GM23338 (cell line): ENCODE results near the gene TBC1D19. TPM values are rescaled to one million over a fixed set of nuclear protein-coding genes. Genes with fewer than 3 reads are reported as not detected.

Source experiments
- ATAC-seq: fragments of 200-7000 bp; cut with Tn5 transposase; 3 replicates; pipeline ENCODE4 v1.9.1; 2020
- DNase-seq: peaks from one replicate; pipeline ENCODE4 v3.0.0-alpha.2; 2015; ENCODE audit warnings: low spot score
- H2AFZ ChIP-seq: fragments of 200-600 bp; sonication (generic); 2 replicates; pipeline ENCODE4 v1.8.0; 2016; ENCODE audit warnings: antibody characterized with exemption, mild to moderate bottlenecking, moderate library complexity
- H3F3A ChIP-seq: fragments of 200-600 bp; sonication (generic); replicated peaks from 2 replicates; pipeline ENCODE4 v1.8.0; 2017; ENCODE audit warnings: antibody characterized with exemption, mixed run types, low read depth
- H3K27ac ChIP-seq: fragments of 200-600 bp; sonication (generic); 2 replicates; pipeline ENCODE4 v1.6.1; 2016; ENCODE audit warnings: low read depth
- H3K27me3 ChIP-seq: fragments of 200-600 bp; sonication (generic); 2 replicates; pipeline ENCODE4 v1.8.0; 2016; ENCODE audit warnings: mild to moderate bottlenecking, mixed run types, moderate library complexity; ENCODE audit not compliant: insufficient read depth
- H3K36me3 ChIP-seq: fragments of 200-600 bp; sonication (generic); 2 replicates; pipeline ENCODE4 v1.8.0; 2016; ENCODE audit warnings: mild to moderate bottlenecking; ENCODE audit not compliant: insufficient read depth
- H3K4me1 ChIP-seq: fragments of 200-600 bp; sonication (generic); 2 replicates; pipeline ENCODE4 v1.8.0; 2016; ENCODE audit warnings: mild to moderate bottlenecking, moderate library complexity; ENCODE audit not compliant: insufficient read depth
- H3K4me2 ChIP-seq: fragments of 200-600 bp; sonication (generic); 2 replicates; pipeline ENCODE4 v1.7.1; 2017; ENCODE audit warnings: mixed run types
- H3K4me3 ChIP-seq: fragments of 200-600 bp; sonication (generic); 2 replicates; pipeline ENCODE4 v1.6.1; 2016; ENCODE audit warnings: mixed run types
- H3K79me2 ChIP-seq: fragments of 200-600 bp; sonication (generic); replicated peaks from 2 replicates; pipeline ENCODE4 v1.8.0; 2017; ENCODE audit warnings: mild to moderate bottlenecking; ENCODE audit not compliant: insufficient read depth
- H3K9me2 ChIP-seq: fragments of 200-600 bp; sonication (generic); 2 replicates; pipeline ENCODE4 v1.8.0; 2017; ENCODE audit not compliant: insufficient read depth
- H4K20me1 ChIP-seq: fragments of 200-600 bp; sonication (generic); replicated peaks from 2 replicates; pipeline ENCODE4 v1.8.0; 2017; ENCODE audit warnings: mild to moderate bottlenecking; ENCODE audit not compliant: insufficient read depth
- H3K27ac Mint-ChIP-seq: 2 replicates; pipeline ENCODE4 v1.8.0; 2020; ENCODE audit warnings: inconsistent platforms, mild to moderate bottlenecking, moderate library complexity, mixed read lengths
- H3K27me3 Mint-ChIP-seq: 3 replicates; pipeline ENCODE4 v1.8.0; 2022; ENCODE audit warnings: low read depth, mild to moderate bottlenecking, moderate library complexity, mixed read lengths, inconsistent platforms; ENCODE audit not compliant: insufficient read depth, poor library complexity
- H3K36me3 Mint-ChIP-seq: 3 replicates; pipeline ENCODE4 v1.8.0; 2021; ENCODE audit warnings: low read depth, mild to moderate bottlenecking, inconsistent platforms, moderate library complexity, mixed read lengths
- H3K4me1 Mint-ChIP-seq: 3 replicates; pipeline ENCODE4 v1.8.0; 2020; ENCODE audit warnings: mild to moderate bottlenecking, inconsistent platforms, mixed read lengths
- H3K4me3 Mint-ChIP-seq: 3 replicates; pipeline ENCODE4 v1.8.0; 2021; ENCODE audit warnings: moderate library complexity, mild to moderate bottlenecking, inconsistent platforms, mixed read lengths
- H3K9me3 Mint-ChIP-seq: 3 replicates; pipeline ENCODE4 v1.8.0; 2020; ENCODE audit warnings: moderate library complexity, mild to moderate bottlenecking, inconsistent platforms, mixed read lengths
- CREB1 ChIP-seq: fragments of 250-450 bp; sonication (Bioruptor Pico); IDR thresholded peaks from 2 replicates; pipeline ENCODE4 v1.5.0; 2020; ENCODE audit warnings: low read depth, mild to moderate bottlenecking, moderate library complexity
- EZH2 ChIP-seq: fragments of 200-600 bp; sonication (generic); IDR thresholded peaks from one replicate; pipeline ENCODE4 v1.8.0; 2017; ENCODE audit warnings: antibody characterized with exemption, mild to moderate bottlenecking, low read depth; ENCODE audit not compliant: unreplicated experiment
- EZH2phosphoT487 ChIP-seq: fragments of 200-600 bp; sonication (generic); IDR thresholded peaks from one replicate; pipeline ENCODE4 v1.8.1; 2018; ENCODE audit warnings: antibody characterized with exemption; ENCODE audit not compliant: unreplicated experiment
- JUNB ChIP-seq: IDR thresholded peaks from one replicate; pipeline ENCODE4 v1.6.1; 2016; ENCODE audit warnings: antibody characterized with exemption; ENCODE audit not compliant: unreplicated experiment
- REST ChIP-seq: IDR thresholded peaks from one replicate; pipeline ENCODE4 v1.6.1; 2018; ENCODE audit warnings: antibody characterized with exemption; ENCODE audit not compliant: unreplicated experiment
- STAT1 ChIP-seq: IDR thresholded peaks from one replicate; pipeline ENCODE4 v1.6.1; 2016; ENCODE audit warnings: antibody characterized with exemption; ENCODE audit not compliant: unreplicated experiment
- ZNF114 ChIP-seq: fragments of 250-450 bp; sonication (Bioruptor Pico); IDR thresholded peaks from 2 replicates; pipeline ENCODE4 v1.5.0; 2020; ENCODE audit warnings: mild to moderate bottlenecking, moderate library complexity
- ZNF462 ChIP-seq: fragments of 250-450 bp; sonication (Bioruptor Pico); IDR thresholded peaks from 2 replicates; pipeline ENCODE4 v1.5.0; 2020; ENCODE audit warnings: mild to moderate bottlenecking, moderate library complexity
- polyA plus RNA-seq: library from polyadenylated mRNA; unstranded; fragments of >200 nt; fragmentation: Nextera tagmentation; extraction: Ambion mirVana; gene quantifications from 2 replicates; pipeline ENCODE4 v1.2.1, GENCODE V29; 2016
- total RNA-seq: library from RNA; depleted of rRNA; stranded (reverse); fragments of >200 nt; shearing (Covaris generic); gene quantifications from 2 replicates; pipeline ENCODE4 v1.2.3, GENCODE V29; 2014

The TBC1D19 gene
- total and polyA plus RNA-seq, 2 experiments from 2014 or later = 1.9 to 4.3 TPM

GRCh38 chr4:26751004-26751403 lies 167.1 kb downstream of the TBC1D19 start (continued):
- TF ChIP-seq ZNF462 (CRISPR knock-in tag) = no peak
- no peak for TF ChIP-seq CREB1 (CRISPR knock-in tag)
- TF ChIP-seq EZH2phosphoT487 = no peak
- TF ChIP-seq ZNF114 = no peak

GRCh38 chr4:26751838-26752237 lies 168.0 kb downstream of the TBC1D19 start:
- H3K4me3 ChIP-seq = no peak overlapping the region
- ATAC-seq = no peak
- no peaks in the 10 kb centered on the region for H4K20me1 ChIP-seq
- H3K9me2 ChIP-seq = no peaks in the 10 kb centered on the region
- DNase-seq = no peak
- H3K36me3 Mint-ChIP-seq = no peaks in the 10 kb centered on the region
- no peak overlapping the region for H2AFZ ChIP-seq
- H3K4me1 Mint-ChIP-seq = no peaks in the 10 kb centered on the region
- H3K4me2 ChIP-seq = no peak overlapping the region
- H3K36me3 ChIP-seq = no peaks in the 10 kb centered on the region
- TF ChIP-seq JUNB = no peak
- TF ChIP-seq REST = no peak
- no peak for TF ChIP-seq STAT1
- no peak for TF ChIP-seq EZH2
- H3K79me2 ChIP-seq = no peaks in the 10 kb centered on the region
- H3K4me1 ChIP-seq = no peaks in the 10 kb centered on the region
- no peak overlapping the region for H3K4me3 Mint-ChIP-seq
- H3F3A ChIP-seq = no peaks in the 10 kb centered on the region
- peaks cover 1% of the 10 kb centered on the region for H3K27me3 Mint-ChIP-seq
- no peak overlapping the region for H3K27ac ChIP-seq
- H3K27me3 ChIP-seq = no peaks in the 10 kb centered on the region
- H3K27ac Mint-ChIP-seq = no peak overlapping the region
- no peaks in the 10 kb centered on the region for H3K9me3 Mint-ChIP-seq
